Central memory CD8-positive, alpha-beta T cell (primary cell): ENCODE data around the gene ARHGEF17.

ENCODE experiments used
- ATAC-seq: fragments of 150-1000 bp; cut with Tn5 transposase; replicated peaks from 2 replicates; pipeline ENCODE4 v1.10.0; 2022; ENCODE audit warnings: mild to moderate bottlenecking, moderate FRiP score, moderate number of reproducible peaks; ENCODE audit not compliant: poor library complexity, severe bottlenecking; ENCODE audit errors: extremely low read depth
- DNase-seq, 2 donors: peaks; one replicate each; pipeline ENCODE4 v3.0.0; 2021; ENCODE audit warnings: low spot score in 2 of 2
- H3K27ac Mint-ChIP-seq: one replicate; pipeline ENCODE4 v1.8.0; 2022; ENCODE audit warnings: low read depth, mild to moderate bottlenecking, moderate library complexity, mixed read lengths
- H3K27me3 Mint-ChIP-seq: one replicate; pipeline ENCODE4 v1.8.0; 2022; ENCODE audit warnings: mixed read lengths
- H3K36me3 Mint-ChIP-seq: one replicate; pipeline ENCODE4 v1.8.0; 2022; ENCODE audit warnings: mild to moderate bottlenecking, moderate library complexity, mixed read lengths; ENCODE audit not compliant: insufficient read depth
- H3K4me1 Mint-ChIP-seq: one replicate; pipeline ENCODE4 v1.8.0; 2022; ENCODE audit warnings: mixed read lengths
- H3K4me3 Mint-ChIP-seq: one replicate; pipeline ENCODE4 v1.8.0; 2022; ENCODE audit warnings: mild to moderate bottlenecking, moderate library complexity, mixed read lengths
- H3K9me3 Mint-ChIP-seq: one replicate; pipeline ENCODE4 v1.8.0; 2022; ENCODE audit warnings: mixed read lengths

ARHGEF17 gene

DNA sequence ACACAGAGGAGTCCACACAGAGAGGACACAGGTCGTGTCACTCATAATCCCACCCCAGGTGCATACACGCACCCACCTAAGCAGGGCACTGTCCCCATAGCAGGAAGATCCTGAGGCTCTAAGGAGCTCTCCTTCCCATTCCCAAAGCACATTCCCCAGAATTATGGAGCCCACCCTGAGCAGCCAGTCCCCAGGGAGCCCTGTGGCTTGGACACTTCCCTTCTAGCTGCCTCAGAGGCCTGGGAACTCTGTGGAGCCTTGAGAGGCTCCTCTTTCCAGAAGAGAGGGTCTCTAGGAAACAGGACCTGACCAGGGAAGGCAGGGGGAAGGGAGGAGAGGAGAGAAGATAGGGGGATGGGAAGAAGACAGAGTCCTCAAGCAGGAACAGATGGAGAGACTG, 29.8 kb downstream of the ARHGEF17 start:
- no peaks in the 10 kb centered on the region for H3K27me3 Mint-ChIP-seq
- DNase-seq = no peak
- no peak overlapping the region for H3K27ac Mint-ChIP-seq
- H3K4me1 Mint-ChIP-seq = no peaks in the 10 kb centered on the region
- no peak for ATAC-seq
- H3K9me3 Mint-ChIP-seq = no peaks in the 10 kb centered on the region
- H3K4me3 Mint-ChIP-seq = no peak overlapping the region
- peaks cover 5% of the 10 kb centered on the region for H3K36me3 Mint-ChIP-seq

DNA sequence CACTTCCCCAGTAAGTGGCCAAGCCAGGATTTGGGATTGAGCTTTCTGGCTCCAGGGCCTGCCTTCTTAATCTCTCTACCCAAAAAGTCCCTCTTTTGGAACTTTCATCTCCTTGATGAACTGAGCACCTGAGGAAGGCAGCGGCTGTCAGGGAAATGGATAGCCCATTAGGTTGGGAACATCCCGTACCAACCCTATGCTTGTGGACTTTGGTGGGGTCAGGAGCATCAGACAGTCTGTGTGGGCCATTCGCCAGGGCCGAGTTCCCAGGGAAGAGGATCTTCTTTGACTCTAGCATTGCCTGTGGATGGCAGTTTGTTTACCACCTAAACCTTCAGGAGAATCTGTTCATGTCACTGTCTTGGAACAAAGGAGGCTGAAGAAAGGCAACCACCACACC, 30.2 kb downstream of the ARHGEF17 start:
- ATAC-seq (no peak), DNase-seq (no peak)
- no peaks in the 10 kb centered on the region for H3K9me3 Mint-ChIP-seq
- peaks cover 5% of the 10 kb centered on the region for H3K36me3 Mint-ChIP-seq
- no peaks in the 10 kb centered on the region for H3K4me1 Mint-ChIP-seq
- H3K4me3 Mint-ChIP-seq = no peak overlapping the region
- H3K27ac Mint-ChIP-seq = no peak overlapping the region
- no peaks in the 10 kb centered on the region for H3K27me3 Mint-ChIP-seq

DNA sequence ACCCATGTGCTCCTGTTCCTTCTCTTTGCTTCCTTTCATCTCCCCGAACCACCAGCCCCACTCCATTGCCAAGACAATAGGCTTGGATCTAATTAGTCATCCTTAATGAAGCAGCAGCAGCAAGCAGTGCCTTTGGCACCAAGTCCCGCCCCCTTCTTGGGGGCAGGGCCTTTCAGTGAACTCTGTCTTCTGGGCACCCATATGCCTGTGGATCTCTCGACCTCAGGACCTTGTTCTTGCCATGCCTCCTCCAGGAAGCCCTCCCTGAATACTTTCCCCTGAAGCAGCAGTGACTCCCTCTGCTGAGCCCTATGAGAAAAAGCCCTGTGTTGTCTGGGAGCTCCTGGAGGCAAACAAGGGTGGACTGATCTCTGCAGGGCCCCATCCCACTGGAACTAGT, 32.1 kb downstream of the ARHGEF17 start:
- Mint-ChIP-seq H3K4me1 (no peaks in the 10 kb centered on the region), H3K9me3 (no peaks in the 10 kb centered on the region), H3K36me3 (peaks cover 5% of the 10 kb centered on the region), H3K27ac (no peak overlapping the region), H3K27me3 (no peaks in the 10 kb centered on the region), H3K4me3 (no peak overlapping the region)
- DNase-seq (no peak), ATAC-seq (no peak)

DNA sequence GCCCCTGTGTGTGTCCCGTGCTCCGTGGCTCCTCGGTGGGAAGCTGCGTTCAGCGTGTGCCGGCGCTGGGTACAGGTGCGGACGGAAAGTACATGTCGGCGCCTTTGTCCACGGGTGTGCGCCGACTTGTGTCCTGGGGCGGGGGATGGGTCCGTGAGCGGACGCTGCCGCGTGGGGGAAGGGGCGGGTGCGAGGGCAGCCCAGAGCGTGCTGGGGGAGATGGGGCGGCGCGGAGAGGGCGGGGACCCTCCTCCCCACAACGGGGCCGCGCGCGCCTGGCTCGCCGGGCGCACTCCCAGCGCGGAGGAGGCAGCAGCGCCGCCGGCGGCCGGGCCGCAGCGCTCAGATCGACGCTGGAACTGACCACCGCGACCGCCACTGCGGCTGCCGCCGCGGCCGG, 34.6 kb downstream of the ARHGEF17 start:
- no peak for ATAC-seq
- no peak overlapping the region for H3K27ac Mint-ChIP-seq
- no peaks in the 10 kb centered on the region for H3K4me1 Mint-ChIP-seq
- H3K9me3 Mint-ChIP-seq = no peaks in the 10 kb centered on the region
- peaks cover 20% of the 10 kb centered on the region for H3K27me3 Mint-ChIP-seq
- no peak overlapping the region for H3K4me3 Mint-ChIP-seq
- H3K36me3 Mint-ChIP-seq = peaks cover 2% of the 10 kb centered on the region
- no peak for DNase-seq

DNA sequence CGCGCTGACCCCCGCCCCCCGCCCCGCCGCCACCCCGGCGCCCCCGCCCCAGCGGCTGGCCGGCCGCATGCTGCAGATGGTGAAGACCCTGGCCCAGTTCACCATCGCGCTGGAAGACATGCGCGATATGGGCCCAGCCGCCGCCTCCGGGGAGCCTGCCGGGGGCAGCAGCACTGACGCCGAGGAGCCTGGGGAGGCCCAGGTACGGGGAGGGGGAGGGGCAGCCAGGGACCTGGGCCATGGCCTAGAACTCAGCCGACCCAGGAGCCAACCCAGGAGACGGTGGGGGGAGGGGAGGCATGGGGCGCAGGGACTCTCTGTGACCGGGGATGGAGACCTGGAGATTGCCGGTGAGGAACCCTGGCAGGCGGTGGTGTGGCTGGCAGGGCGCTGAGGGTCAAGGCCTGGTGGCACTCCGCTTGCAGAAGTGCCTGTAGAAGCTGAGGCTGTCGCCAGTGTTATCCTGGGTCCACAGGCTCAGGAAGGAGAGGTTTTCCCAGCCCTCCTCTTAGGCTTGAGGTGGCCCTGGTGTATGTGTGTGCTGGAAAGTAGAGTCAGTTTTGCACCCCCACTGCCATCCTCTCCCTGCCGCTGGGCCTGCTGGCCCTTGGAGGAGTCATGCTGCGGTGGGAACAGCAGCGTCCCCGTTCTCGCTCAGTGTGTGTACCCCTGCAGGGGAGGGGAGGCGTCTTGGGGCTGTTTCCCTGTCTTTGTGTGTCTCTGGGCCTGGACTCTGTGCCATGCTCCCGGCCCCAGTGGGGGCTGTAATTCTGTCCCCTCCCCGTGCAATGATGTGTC, 35.2 kb downstream of the ARHGEF17 start:
- peaks cover 2% of the 10 kb centered on the region for H3K36me3 Mint-ChIP-seq
- H3K27me3 Mint-ChIP-seq = peaks cover 26% of the 10 kb centered on the region
- DNase-seq (no peak), ATAC-seq (no peak)
- no peaks in the 10 kb centered on the region for H3K4me1 Mint-ChIP-seq
- no peaks in the 10 kb centered on the region for H3K9me3 Mint-ChIP-seq
- no peak overlapping the region for H3K27ac Mint-ChIP-seq
- H3K4me3 Mint-ChIP-seq = no peak overlapping the region

DNA sequence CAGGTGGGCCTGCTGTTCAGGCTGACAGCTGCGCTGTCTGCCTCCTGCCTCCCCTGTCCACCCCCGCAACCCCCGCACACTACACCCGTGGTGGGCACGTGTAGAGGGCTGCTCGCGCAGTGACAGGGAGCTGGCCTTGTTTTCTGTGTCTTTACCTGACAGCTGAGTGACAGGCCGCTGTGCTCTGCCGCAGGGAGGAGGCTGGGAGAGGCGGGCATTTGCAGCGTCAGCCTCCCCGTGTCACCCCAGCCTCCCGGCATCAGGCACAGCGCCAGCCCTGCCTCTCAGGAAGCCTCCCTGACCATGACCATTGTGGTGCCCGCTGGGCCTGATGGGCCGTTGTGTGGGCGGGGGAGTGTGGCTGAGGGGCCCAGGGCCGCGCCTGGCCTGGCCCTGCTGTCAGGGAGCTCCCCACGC, 36.1 kb downstream of the ARHGEF17 start:
- ATAC-seq (no peak), DNase-seq (no peak)
- Mint-ChIP-seq H3K36me3 (peaks cover 2% of the 10 kb centered on the region), H3K4me3 (no peak overlapping the region), H3K9me3 (no peaks in the 10 kb centered on the region), H3K4me1 (no peaks in the 10 kb centered on the region), H3K27me3 (peaks cover 31% of the 10 kb centered on the region), H3K27ac (no peak overlapping the region)

DNA sequence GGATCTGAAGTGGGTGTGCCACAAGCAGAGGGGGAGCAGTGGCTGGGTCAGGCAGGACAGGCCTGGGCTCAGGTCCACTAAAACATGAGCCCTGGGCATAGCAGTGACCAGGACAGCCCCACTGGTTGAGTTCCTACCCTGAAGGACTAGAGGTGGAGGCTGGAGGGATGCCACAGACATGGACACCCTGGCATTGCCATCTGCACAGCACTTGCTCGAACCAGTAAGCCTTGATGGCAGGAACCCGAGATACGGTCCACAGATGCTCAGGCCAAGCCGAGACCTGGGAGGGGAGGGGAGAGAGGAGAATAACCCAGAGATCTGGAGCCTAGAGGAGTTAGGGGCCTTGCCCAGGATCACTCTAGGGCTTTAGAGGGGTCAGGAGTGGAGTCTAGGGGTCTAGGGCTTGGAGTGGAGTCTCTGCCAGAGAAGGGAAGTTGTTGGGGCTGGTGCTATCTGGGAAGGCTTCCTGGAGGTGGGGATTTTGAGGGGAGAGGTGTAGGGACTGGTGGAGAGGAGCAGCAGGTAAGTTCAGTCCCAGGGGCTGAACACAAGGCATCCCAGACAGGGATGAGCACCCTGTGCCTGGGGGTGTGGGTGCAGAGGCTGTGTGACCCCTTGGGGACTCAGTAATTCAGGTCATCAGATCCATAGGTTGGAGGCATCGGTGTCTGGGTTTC, 37.5 kb downstream of the ARHGEF17 start:
- Mint-ChIP-seq H3K4me3 (no peak overlapping the region), H3K4me1 (no peaks in the 10 kb centered on the region), H3K27ac (no peak overlapping the region), H3K36me3 (peaks cover 2% of the 10 kb centered on the region), H3K9me3 (no peaks in the 10 kb centered on the region), H3K27me3 (peaks cover 31% of the 10 kb centered on the region)
- ATAC-seq (no peak), DNase-seq (no peak)

DNA sequence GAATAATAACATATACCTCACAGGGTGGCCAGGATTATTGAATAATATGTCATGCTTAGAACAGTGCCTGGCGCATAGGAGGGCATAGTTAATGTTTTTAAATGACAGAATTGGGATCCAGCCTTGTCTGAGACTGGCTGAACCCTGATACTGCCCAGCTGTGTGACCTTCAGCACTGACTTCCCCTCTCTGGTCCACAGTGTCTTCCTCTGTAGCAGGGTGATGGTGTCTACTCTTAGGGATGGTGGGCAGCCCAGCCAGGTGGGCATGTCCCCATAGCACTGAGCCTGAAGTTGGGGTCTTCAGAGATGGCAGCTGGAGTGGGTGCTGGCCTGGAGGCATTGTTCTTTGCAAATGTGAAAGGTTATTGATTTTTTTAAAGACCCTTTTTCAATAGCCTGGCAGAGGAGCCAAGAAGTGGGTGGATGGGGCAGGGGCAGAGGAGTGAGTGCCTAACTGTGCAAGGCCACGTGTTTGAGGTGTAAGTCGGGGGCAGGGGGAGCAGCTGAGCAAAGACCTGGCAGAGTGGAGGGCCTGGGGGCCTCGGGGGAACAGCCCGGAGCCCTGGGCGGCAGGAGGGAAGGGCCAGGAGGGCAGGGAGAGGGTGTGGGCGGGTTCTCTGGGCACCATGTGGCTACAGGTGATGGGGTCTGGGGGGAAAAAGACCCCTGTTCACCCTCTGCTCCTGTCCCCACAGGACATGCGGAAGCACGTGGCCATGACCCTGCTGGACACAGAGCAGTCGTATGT, 38.3 kb downstream of the ARHGEF17 start:
- peaks cover 2% of the 10 kb centered on the region for H3K36me3 Mint-ChIP-seq
- ATAC-seq (no peak), DNase-seq (no peak)
- H3K27me3 Mint-ChIP-seq = peaks cover 31% of the 10 kb centered on the region
- H3K27ac Mint-ChIP-seq = no peak overlapping the region
- no peak overlapping the region for H3K4me3 Mint-ChIP-seq
- no peaks in the 10 kb centered on the region for H3K9me3 Mint-ChIP-seq
- no peaks in the 10 kb centered on the region for H3K4me1 Mint-ChIP-seq

DNA sequence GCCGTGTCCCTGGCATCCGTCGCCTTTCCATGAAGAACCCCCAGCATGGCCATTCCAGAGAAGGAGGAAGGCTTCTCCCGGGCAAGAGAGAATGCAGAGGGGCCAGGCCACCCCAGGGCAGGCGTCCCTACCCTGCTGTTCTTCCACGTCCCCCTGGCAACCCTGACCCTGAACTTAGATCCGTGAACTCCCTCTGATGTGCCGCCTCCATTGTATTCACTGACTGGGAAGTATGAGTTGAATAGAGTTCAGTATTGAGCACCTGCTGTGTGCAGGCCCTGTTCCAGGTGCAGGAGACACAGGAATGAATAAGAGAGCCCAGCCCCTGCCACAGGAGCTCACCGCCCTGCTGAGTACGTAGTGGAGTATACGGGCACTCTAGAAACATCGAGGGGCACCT, 39.0 kb downstream of the ARHGEF17 start:
- no peak overlapping the region for H3K27ac Mint-ChIP-seq

DNA sequence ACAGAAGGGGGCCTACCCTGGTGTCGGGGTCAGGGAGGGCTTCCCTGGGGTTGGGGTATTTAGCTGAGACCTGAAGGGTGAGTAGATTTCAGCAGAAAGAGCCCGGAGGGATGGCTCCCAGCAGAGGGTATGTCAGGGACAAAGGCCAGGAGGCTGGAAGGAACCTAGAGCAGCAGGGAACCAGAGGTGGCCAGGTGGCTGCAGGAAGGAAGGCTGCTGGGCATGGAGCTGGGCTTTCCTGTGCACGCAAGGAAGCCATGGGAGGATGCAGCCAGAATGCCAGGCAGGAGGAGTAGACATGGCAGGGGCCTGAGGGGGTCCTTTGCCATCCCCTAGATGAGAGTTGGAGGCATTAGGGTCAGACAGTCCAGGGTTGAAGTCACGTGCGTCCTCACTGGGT, 40.8 kb downstream of the ARHGEF17 start:
- Mint-ChIP-seq H3K4me1 (no peaks in the 10 kb centered on the region), H3K4me3 (no peak overlapping the region)

More for the DNA sequence above, 39.0 kb downstream of the ARHGEF17 start:
- Mint-ChIP-seq H3K4me1 (no peaks in the 10 kb centered on the region), H3K36me3 (peaks cover 2% of the 10 kb centered on the region), H3K9me3 (no peaks in the 10 kb centered on the region), H3K4me3 (no peak overlapping the region), H3K27me3 (peaks cover 31% of the 10 kb centered on the region)
- ATAC-seq (no peak), DNase-seq (no peak)

DNA sequence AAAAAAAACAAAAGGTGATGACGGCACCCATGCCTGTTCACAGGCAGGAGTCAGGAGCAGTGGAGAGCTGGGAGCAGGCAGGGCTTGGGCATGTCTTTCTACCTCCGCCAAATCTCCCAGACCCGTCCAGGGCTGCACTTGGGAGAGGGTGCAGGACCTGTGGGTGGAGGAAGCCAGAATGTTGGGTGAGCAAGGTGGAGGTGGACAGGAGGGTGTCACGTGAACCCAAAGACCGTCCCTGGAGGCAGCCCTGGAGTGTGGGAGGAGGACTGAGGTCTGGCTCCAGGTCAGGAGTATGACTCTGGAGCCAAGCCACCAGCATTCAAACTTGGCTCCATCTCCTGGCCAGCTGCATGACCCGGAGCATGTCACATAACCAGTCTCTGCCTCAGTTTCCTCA, 41.6 kb downstream of the ARHGEF17 start:
- DNase-seq (no peak), ATAC-seq (no peak)
- Mint-ChIP-seq H3K4me3 (no peak overlapping the region), H3K4me1 (no peaks in the 10 kb centered on the region), H3K9me3 (no peaks in the 10 kb centered on the region), H3K27ac (no peak overlapping the region), H3K36me3 (peaks cover 2% of the 10 kb centered on the region), H3K27me3 (peaks cover 31% of the 10 kb centered on the region)

More for the DNA sequence above, 40.8 kb downstream of the ARHGEF17 start:
- Mint-ChIP-seq H3K36me3 (peaks cover 2% of the 10 kb centered on the region), H3K27me3 (peaks cover 31% of the 10 kb centered on the region), H3K27ac (no peak overlapping the region), H3K9me3 (no peaks in the 10 kb centered on the region)
- ATAC-seq = no peak
- no peak for DNase-seq

DNA sequence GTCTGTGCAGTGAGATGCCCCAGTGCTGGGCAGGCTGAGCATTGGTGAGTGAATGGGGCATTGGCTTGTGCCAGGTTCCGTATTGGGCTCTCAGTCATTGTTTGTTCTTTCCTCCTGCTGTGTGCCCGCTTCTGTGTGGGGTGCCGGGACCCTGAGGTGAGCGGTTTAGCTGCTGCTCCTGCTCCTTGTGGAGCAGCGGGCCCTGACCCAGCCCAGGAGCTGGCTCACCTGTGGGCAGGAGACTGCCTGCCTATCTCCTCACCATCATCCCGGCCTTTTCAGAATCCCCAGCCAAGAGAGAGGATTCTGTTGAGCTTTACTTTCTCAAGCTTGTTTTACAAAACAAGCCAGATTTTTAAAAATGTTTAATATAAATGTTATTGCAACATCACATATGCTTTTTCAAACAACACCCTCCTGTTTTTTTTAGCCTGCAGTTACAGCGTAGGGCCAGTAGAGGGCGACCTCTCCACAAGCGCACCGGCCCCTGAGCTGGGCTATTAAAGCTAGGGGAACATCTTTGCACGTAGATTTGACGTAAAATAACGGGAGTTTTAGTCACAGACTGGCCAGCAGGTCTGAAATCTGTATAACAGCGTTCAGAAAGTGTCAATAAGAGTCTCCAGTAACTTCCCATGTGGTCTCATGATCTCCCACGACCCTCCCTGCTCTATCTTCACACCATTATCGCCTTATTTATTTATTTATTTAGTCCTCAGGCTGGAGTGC, 43.0 kb downstream of the ARHGEF17 start:
- Mint-ChIP-seq H3K4me3 (no peak overlapping the region), H3K4me1 (no peaks in the 10 kb centered on the region), H3K27ac (no peak overlapping the region), H3K36me3 (peaks cover 2% of the 10 kb centered on the region), H3K9me3 (no peaks in the 10 kb centered on the region), H3K27me3 (peaks cover 27% of the 10 kb centered on the region)
- DNase-seq = peak; percentile 47 to 66
- ATAC-seq = peak; percentile 80
